GM18517 (cell line): ENCODE results near the gene INSM1.

Source experiments
- ATAC-seq: cut with Tn5 transposase; IDR thresholded peaks from one replicate; pipeline ENCODE4 v1.9.1; 2021; ENCODE audit warnings: mild to moderate bottlenecking, moderate library complexity; ENCODE audit not compliant: unreplicated experiment

The INSM1 gene

DNA sequence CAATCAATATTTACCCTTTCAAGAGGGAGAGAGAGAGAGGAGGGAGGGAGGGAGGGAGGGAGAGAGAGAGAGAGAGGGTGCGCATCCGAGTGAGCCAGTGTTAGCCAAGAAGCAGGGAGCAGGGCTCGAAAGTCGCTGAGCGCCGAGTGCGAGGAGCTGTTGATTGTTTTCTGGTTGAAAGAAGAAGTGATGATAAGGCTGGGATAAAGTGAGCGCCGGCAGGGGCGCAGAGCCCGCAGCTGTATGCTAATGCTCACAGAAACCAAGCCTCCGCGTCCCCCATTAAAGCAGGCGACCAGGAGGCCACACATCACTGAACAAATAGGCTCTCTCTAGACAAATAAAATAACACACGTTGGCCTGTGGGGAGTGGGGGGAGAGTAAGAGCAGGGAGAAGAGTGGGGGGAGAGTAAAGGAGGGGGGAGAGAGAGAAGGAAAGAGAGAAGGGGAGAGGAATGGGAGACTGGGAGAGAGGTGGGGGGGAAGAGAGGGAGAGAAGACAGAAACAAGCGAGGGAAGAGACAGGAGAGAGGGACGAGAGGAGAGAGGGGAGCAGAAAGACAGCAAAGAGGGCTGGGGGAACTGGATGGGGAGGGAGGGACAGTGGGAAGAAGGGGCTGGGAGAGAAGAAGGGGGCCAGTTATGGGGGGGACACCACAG, 5.0 kb upstream of the INSM1 start:
- no peak for ATAC-seq

DNA sequence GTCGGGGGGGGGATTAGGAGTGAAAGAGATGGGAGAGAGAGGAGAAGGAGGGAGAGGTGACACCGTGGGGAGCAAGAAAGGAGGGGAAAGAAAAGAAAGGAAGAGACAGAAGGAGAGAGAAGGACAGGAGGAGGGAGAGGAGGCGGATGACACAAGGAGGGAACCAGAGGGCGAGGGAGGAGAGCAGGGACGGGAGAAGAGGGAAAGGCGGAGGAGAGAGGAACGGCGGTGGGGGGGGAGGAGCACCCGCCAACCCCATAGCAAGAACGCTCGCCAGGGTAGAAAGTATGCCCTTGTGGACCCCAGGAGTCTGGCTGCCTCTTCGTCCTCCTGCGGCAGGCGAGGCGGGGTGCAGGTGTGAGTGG, 4.5 kb upstream of the INSM1 start:
- ATAC-seq: no peak

- ATAC-seq: no peak
These were observed 3.9 kb upstream of the INSM1 start for GRCh38 chr20:20363799-20364592.

- no peak for ATAC-seq
These were observed 3.1 kb upstream of the INSM1 start for GRCh38 chr20:20364593-20365479.

GRCh38 chr20:20365480-20366161, 2.3 kb upstream of the INSM1 start:
- ATAC-seq: no peak

DNA sequence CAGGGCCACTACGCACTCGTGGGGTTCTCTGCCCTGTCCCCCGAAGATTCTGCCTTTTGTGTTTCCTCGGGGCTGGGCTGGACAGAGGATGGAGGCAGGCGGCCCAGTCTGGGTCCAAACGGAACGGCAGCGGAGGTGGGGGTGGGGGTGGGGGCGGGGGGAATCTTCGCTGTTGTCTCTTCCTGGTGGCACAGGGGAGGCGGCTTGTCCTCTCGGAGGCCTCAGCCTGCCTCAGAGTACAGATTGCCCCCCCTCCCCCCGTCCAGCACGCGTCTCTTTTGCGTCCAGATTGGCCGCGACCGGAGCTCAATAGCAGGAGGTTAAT, 1.4 kb upstream of the INSM1 start:
- ATAC-seq: no peak

GRCh38 chr20:20366876-20367574, 879 bp upstream of the INSM1 start:
- no peak for ATAC-seq

DNA sequence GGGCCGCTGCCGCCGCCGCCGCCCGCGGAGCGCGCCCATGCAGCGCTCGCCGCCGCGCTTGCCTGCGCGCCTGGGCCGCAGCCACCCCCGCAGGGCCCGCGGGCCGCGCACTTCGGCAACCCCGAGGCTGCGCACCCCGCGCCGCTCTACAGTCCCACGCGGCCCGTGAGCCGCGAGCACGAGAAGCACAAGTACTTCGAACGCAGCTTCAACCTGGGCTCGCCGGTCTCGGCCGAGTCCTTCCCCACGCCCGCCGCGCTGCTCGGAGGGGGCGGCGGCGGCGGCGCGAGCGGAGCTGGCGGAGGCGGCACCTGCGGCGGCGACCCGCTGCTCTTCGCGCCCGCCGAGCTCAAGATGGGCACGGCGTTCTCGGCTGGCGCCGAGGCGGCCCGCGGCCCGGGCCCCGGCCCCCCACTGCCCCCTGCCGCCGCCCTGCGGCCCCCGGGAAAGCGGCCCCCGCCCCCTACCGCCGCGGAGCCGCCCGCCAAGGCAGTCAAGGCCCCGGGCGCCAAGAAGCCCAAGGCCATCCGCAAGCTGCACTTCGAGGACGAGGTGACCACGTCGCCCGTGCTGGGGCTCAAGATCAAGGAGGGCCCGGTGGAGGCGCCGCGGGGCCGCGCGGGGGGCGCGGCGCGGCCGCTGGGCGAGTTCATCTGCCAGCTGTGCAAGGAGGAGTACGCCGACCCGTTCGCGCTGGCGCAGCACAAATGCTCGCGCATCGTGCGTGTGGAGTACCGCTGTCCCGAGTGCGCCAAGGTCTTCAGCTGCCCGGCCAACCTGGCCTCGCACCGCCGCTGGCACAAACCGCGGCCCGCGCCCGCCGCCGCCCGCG, 730 bp downstream of the INSM1 start:
- no peak for ATAC-seq

GRCh38 chr20:20369250-20370093, 1.6 kb downstream of the INSM1 start:
- no peak for ATAC-seq

DNA sequence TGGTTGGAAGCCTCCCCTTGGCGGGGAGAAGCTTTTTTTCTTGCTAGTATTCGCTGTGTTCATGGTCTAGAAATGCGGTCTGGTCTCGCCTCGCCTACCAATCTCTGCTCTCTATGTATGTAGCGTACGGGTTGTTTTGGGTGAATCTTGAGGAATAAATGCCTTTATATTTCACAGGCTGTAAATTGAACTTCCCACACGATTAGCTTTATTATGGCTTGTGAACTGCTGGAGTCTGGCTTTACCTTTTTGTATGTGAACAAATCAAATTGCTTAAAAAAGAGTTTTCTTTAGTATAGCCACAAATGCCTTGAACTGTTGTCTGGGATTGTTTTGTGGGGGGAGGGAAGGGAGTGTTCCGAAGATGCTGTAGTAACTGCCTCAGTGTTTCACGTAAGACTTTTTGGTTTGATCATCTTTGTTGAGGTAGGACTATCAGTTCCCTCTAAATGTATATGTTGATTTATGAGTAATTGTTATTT, 2.2 kb downstream of the INSM1 start:
- ATAC-seq: no peak

GRCh38 chr20:20371083-20371482, 3.2 kb downstream of the INSM1 start:
- ATAC-seq: no peak

DNA sequence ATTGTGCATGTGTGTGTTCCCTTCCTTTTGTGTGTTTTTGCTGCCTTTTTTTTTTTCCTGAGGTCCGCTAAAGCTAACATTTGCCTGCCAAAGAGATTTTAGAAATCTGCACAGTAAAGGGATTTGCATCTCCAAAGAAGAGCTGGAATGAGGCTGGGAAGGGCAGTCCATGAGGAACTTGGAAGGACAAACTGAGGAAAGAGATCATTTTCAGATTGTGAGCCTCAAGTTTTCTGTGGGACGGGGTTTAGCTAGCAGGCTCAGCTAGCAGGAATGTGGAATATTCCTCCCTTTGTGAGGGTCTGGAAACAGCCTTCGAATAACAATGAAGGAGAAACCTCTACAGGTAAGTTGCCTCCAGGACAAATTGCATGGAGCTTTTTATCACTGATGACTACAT, 3.8 kb downstream of the INSM1 start:
- no peak for ATAC-seq

DNA sequence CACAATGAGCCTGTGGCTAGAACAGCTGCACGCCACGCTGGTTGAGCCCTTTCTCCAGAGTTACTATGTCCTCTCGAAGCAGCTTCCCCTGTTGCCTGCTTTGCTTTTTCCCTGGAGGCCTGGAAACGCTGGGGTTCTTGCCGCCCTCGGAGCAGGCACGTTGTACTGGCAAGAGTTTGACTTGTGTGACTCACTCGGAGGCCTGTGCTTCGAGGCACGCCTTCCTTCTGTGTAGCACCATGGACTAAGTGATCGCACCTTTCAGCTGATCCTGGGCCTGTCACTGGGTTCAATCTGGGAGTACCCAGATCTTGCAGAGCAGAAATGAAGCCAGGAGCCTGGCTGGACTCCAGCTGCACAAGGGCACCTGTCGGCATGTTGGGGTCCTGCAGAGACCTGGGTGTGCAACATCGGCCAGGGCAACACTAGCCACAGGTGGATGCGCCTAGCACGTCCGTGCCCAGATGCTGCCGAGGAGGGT, 5.2 kb downstream of the INSM1 start:
- ATAC-seq: no peak

GRCh38 chr20:20375862-20376261, 8.0 kb downstream of the INSM1 start:
- no peak for ATAC-seq

DNA sequence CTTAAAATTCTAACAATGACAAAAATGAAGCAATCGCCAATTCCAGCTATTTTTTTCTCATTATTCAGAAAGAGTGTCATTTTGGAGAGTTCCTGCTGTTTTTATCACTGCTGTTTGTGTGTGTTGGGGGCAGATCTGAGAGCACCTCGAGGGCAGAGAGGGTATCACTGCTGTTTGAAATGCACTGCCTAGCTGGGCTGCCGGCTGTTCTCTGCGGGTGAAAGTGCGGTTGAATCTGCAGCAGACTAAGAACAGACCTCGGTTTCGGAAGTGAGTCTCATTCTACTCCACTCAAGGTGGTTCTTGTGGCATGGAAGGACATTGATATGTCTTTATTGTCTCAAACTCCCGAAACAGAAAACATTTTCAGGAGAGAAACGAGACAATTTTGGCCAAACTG, 18.3 kb downstream of the INSM1 start:
- ATAC-seq: no peak

DNA sequence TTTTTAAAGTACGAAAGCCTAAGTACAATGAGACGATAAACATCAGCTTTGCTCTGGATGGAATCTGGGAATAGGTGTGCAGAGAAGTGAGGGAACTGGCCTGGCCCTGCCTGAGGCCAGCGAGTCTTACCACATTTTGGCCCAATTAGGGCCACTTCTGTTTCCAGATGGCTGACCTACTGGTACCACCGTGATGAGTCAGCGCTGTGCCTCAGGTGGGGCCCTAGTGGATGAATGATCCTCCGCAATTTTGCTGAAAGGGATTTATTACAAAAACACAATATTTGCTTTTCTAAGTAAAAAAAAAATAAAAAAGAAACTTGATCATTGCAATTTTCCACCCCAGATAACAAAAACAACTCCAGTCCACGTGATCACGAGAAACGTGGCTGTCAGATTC, 22.5 kb downstream of the INSM1 start:
- no peak for ATAC-seq

DNA sequence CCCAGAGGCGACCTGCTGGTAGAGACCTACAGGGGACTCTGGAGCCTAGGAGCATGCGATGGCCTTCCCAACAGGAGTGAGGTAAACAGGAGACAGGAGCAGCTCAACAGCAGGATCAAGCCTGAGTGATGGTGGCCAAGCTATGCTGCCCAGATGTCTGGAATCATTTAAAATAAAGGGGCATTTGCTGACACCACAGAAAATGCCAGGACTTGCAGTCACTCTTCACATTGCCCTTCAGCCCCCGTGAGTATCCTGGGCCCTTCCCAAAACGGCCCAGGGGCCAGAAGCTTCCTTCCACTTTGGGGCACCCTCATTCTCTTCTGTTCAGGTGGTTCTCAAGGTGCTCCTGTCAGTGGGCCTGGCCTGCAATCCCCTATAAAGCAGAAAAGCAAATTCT, 23.2 kb downstream of the INSM1 start:
- no peak for ATAC-seq

- no peak for ATAC-seq
These were observed 23.9 kb downstream of the INSM1 start for GRCh38 chr20:20391766-20392165.
